HepG2 (cell line): ENCODE data around the gene TELO2. TPM values are rescaled to one million over a fixed set of nuclear protein-coding genes. Genes with fewer than 3 reads are reported as not detected.
A peak's percentile ranks its signal among the peaks of the same experiment; 100 is the strongest.

ENCODE experiments used
- ATAC-seq: fragments of 200-7000 bp; cut with Tn5 transposase; 3 replicates; pipeline ENCODE4 v1.9.1; 2020; ENCODE audit warnings: mild to moderate bottlenecking, moderate library complexity
- BruUV-seq: library from RNA; stranded (reverse); fragments of 400-500 nt; replicated peaks from 2 replicates; lab custom pipeline; 2021; lab: Mats Ljungman, UMichigan
- CTCF ChIA-PET: fragments of 300-600 bp; formaldehyde crosslinking; extraction: SDS; loops from one replicate; lab custom pipeline; 2021; ENCODE audit warnings: low total read pairs, inconsistent platforms, low intra/inter-chr PET ratio; lab: Yijun Ruan, JAX
- POLR2A ChIA-PET: fragments of 350-600 bp; sonication (Branson Sonifier 250); formaldehyde crosslinking; loops from one replicate; lab custom pipeline; 2020; ENCODE audit warnings: antibody characterized with exemption, inconsistent platforms; lab: Yijun Ruan, JAX
- DNase-seq: peaks from one replicate; pipeline ENCODE4 v3.0.0-alpha.2; 2015; ENCODE audit warnings: low spot score
- FAIRE-seq: peaks from 3 replicates; lab custom pipeline; 2011; peaks lifted over from hg19 to GRCh38; lab: Jason Lieb, UNC
- H2AFZ ChIP-seq: one replicate; pipeline ENCODE4 v1.6.1; 2011; ENCODE audit warnings: low read length, inconsistent platforms
- H3K27ac ChIP-seq: fragments of 300-600 bp; 3 replicates; pipeline ENCODE4 v1.8.0; 2011; ENCODE audit warnings: mixed run types, mild to moderate bottlenecking, mixed read lengths, low read length, inconsistent platforms; ENCODE audit not compliant: insufficient read depth; ENCODE audit errors: extremely low read length
- H3K27me3 ChIP-seq, 2 experiments: fragments of 200-600 bp in 1 of 2; 2 replicates in 1 of 2; 3 replicates in 1 of 2; pipeline versions ENCODE4 v1.6.0 to v1.8.0; 2011; ENCODE audit warnings: low read length in 2 of 2, mild to moderate bottlenecking in 2 of 2, moderate library complexity in 2 of 2, inconsistent platforms in 1 of 2; ENCODE audit not compliant: insufficient read depth in 2 of 2, control insufficient read depth in 1 of 2
- H3K36me3 ChIP-seq, 2 experiments: fragments of 200-600 bp in 1 of 2; replicated peaks in 1 of 2; 2 replicates in 1 of 2; 3 replicates in 1 of 2; pipeline versions ENCODE4 v1.5.1 to v1.8.0; 2011; ENCODE audit warnings: low read length in 2 of 2, inconsistent platforms in 1 of 2; ENCODE audit not compliant: insufficient read depth in 2 of 2, control insufficient read depth in 1 of 2
- H3K4me1 ChIP-seq: 2 replicates; pipeline ENCODE4 v1.5.1; 2012; ENCODE audit warnings: low read length, inconsistent platforms; ENCODE audit not compliant: insufficient read depth
- H3K4me2 ChIP-seq: 2 replicates; pipeline ENCODE4 v1.6.0; 2011; ENCODE audit warnings: low read depth, low read length, inconsistent platforms
- H3K4me3 ChIP-seq, 3 experiments: fragments of 200-600 bp in 1 of 3; sonication (generic), shearing (Covaris generic) in 1 of 3; replicated peaks in 1 of 3; 2 replicates each; pipeline ENCODE4 v1.5.1; 2011 to 2016; ENCODE audit warnings: low read length in 3 of 3, inconsistent platforms in 2 of 3, low read depth in 2 of 3, mild to moderate bottlenecking in 2 of 3, control low read depth in 1 of 3, mixed read lengths in 1 of 3; ENCODE audit not compliant: insufficient read depth in 1 of 3
- H3K79me2 ChIP-seq: one replicate; pipeline ENCODE4 v1.6.1; 2011; ENCODE audit warnings: low read length, inconsistent platforms; ENCODE audit not compliant: insufficient read depth
- H3K9ac ChIP-seq: 2 replicates; pipeline ENCODE4 v1.6.0; 2011; ENCODE audit warnings: mild to moderate bottlenecking, low read depth, low read length, inconsistent platforms; ENCODE audit not compliant: insufficient read depth
- H3K9me3 ChIP-seq: 2 replicates; pipeline ENCODE4 v1.5.1; 2012; ENCODE audit warnings: mild to moderate bottlenecking, low read length
- H4K20me1 ChIP-seq: 2 replicates; pipeline ENCODE4 v1.6.0; 2011; ENCODE audit warnings: inconsistent platforms, mild to moderate bottlenecking, low read length, moderate library complexity; ENCODE audit not compliant: insufficient read depth
- AGO1 ChIP-seq: fragments of 200-400 bp; formaldehyde crosslinking; IDR thresholded peaks from 2 replicates; pipeline ENCODE4 v1.6.1; 2017; ENCODE audit warnings: mild to moderate bottlenecking, low read depth, low read length, moderate library complexity; ENCODE audit not compliant: poor library complexity, severe bottlenecking
- AGO2 ChIP-seq: fragments of 200-400 bp; formaldehyde crosslinking; optimal IDR thresholded peaks from 2 replicates; pipeline ENCODE3; 2017; ENCODE audit warnings: mild to moderate bottlenecking, low read depth, low read length, moderate library complexity
- MTA3 ChIP-seq: sonication (generic); formaldehyde crosslinking; IDR thresholded peaks from 2 replicates; pipeline ENCODE4 v1.4.0; 2020; ENCODE audit warnings: missing genetic modification reagents
- NFYB ChIP-seq: sonication (generic); formaldehyde crosslinking; IDR thresholded peaks from 2 replicates; pipeline ENCODE4 v1.4.0; 2020; ENCODE audit warnings: missing genetic modification reagents
- RBFOX2 ChIP-seq: fragments of 200-400 bp; formaldehyde crosslinking; IDR thresholded peaks from 2 replicates; pipeline ENCODE4 v1.6.1; 2017; ENCODE audit warnings: low read depth, mild to moderate bottlenecking, low read length
- ZFYVE20 ChIP-seq: sonication (generic); formaldehyde crosslinking; IDR thresholded peaks from 2 replicates; pipeline ENCODE4 v1.8.0; 2023; ENCODE audit warnings: low read depth, mild to moderate bottlenecking, moderate library complexity, missing genetic modification reagents, borderline replicate concordance
- ZNF780A ChIP-seq: sonication (generic); formaldehyde crosslinking; IDR thresholded peaks from 2 replicates; pipeline ENCODE4 v1.8.0; 2022; ENCODE audit warnings: mild to moderate bottlenecking, missing genetic modification reagents, moderate library complexity
- WGBS: methylation state at CpG from one replicate; pipeline ENCODE4 v1.1.6; 2017; ENCODE audit warnings: low lambda C conversion rate; 5-methylcytosine and 5-hydroxymethylcytosine counted together
- in situ Hi-C: cut with HindIII; loops from 2 replicates; pipeline ENCODE4 v1.10.0; 2017; ENCODE audit warnings: low pct_unique_long_range_greater_than_20kb; ENCODE audit not compliant: extremely low pct_ligation_motif_present
- intact Hi-C: fragments of 100-400 bp; cut with micrococcal nuclease; formaldehyde crosslinking; loops from one replicate; pipeline ENCODE4 v1.10.0; 2022; ENCODE audit not compliant: unreplicated experiment
- polyA plus RNA-seq, 8 experiments: library from polyadenylated mRNA; depleted of rRNA in 3 of 8; stranded (reverse) in 7 of 8; unstranded in 1 of 8; fragments of >200 nt; fragmentation: Illumina TruSeq in 4 of 8; extraction: Trizol in 4 of 8; gene quantifications; 2 replicates each; pipeline versions ENCODE4 v1.2.1 to v1.2.3, GENCODE V29; 2011 to 2016; ENCODE audit warnings: low read depth in 4 of 8, missing spikeins in 1 of 8, mixed read lengths in 1 of 8; ENCODE audit not compliant: insufficient read depth in 1 of 8
- total RNA-seq, 5 experiments: library from RNA; depleted of rRNA; stranded (reverse); fragments of >200 nt; fragmentation: Illumina TruSeq; extraction: Trizol; gene quantifications; 2 replicates each; pipeline ENCODE4 v1.2.3, GENCODE V29; 2016; ENCODE audit warnings: low read depth in 1 of 5
- TF ChIP-seq, protein P1 (sequence below): sonication (generic); formaldehyde crosslinking; conservative IDR thresholded peaks from 2 replicates; pipeline ENCODE4 v1.5.0; 2020; ENCODE audit warnings: missing genetic modification reagents
- TF ChIP-seq, protein P2 (sequence below): IDR thresholded peaks from 2 replicates; pipeline ENCODE4 v1.6.1; 2016
- TF ChIP-seq, protein P3 (sequence below): IDR thresholded peaks from 2 replicates; pipeline ENCODE4 v1.6.1; 2016; ENCODE audit warnings: mild to moderate bottlenecking, missing biosample characterization, missing genetic modification reagents

TELO2 gene
- total and polyA plus RNA-seq, 2 of the 13 experiments (the other 11 are each of a cell fraction or from before 2014, with no cell fraction given): 10.1 to 17.9 TPM

DNA sequence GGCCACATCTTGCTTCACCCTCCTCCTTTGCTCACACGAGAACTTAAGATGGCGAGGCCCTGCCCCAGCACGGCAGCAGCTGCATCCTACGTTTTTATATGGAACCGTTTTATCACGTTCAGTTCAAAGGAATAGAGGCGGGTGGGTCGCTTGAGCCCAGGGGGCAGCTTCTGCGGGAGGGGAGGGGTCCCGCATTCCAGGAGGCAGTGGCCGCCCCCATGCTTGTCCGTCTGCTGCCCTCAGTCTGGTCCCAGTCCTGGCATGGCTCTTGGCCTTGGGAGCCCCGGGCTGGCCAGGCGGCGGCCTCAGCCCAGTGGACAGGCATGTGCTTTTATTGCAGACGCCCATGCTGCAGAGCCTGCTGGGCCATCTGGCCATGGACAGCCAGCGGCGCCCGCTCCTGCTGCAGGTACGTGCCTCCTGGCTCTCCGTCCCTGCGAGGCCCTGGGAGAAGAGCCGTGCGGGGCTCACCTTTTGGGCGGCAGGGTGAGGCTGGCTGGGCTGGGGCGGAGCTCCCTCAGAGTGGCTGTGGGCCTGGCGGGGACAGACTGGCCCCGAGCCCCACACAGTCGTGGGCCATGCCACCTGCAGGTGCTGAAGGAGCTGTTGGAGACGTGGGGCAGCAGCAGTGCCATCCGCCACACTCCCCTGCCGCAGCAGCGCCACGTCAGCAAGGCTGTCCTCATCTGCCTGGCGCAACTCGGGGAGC, 6.8 kb downstream of the TELO2 start:
- Histone ChIP-seq H3K4me3 (no peak overlapping the region), H3K9ac (no peak overlapping the region), H3K79me2 (no peaks in the 10 kb centered on the region), H3K4me2 (no peak overlapping the region), H3K4me1 (peaks cover 2% of the 10 kb centered on the region; the same call in 1 of the 2 replicates), H3K27me3 (no peaks in the 10 kb centered on the region), H3K36me3 (peaks cover 9 to 35% of the 10 kb centered on the region in 2 experiments; a peak in 2 of 5 replicates), H4K20me1 (no peaks in the 10 kb centered on the region), H3K9me3 (no peaks in the 10 kb centered on the region), H3K27ac (no peak overlapping the region), H2AFZ (no peak overlapping the region)
- BruUV-seq: no TSS peak
- CTCF ChIA-PET: no interaction called here
- TF ChIP-seq AGO2 (peak; percentile 70), NFYB (CRISPR knock-in tag) (no peak), ZNF780A (no peak), RBFOX2 (0 out of 2 replicates have a peak, but pooled peaks have one; percentile 43), ZFYVE20 (CRISPR knock-in tag) (no peak), AGO1 (no peak)
- ATAC-seq (no peak), FAIRE-seq (no peak), DNase-seq (no peak)
- WGBS: 98% methylated on average over 14 of the region's 36 CpGs
- intact Hi-C loops: no loop called here
- POLR2A ChIA-PET: no interaction called here
- in situ Hi-C loops: no loop called here

DNA sequence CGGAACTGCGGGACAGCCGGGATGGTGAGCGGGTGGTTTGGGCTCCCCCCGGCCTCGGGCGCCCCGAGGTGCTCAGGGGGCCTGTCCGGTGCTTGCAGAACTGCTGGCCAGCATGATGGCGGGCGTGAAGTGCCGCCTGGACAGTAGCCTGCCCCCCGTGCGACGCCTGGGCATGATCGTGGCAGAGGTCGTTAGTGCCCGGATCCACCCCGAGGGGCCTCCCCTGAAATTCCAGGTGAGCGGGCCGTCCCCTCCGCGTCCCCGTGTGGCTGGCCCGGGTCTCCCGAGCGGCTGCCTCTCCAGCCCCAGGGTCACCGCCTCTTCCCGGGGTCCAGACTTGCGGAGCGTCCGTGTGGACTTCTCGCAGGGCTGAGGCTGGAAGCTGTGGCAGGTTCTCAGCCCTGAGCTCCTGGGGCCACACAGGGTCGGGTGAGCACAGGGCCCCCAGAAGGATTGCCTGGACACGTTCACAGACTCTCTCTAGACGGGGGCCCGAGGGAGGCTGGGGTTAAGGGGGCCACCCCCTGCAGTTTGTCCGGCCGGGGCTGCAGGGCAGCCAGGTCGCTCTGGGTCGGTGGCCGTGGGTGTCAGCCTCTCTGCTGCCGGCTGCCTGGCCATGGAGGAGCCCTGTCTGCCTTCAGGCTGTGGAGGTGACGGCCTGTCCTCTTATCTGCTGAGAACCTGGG, 7.4 kb downstream of the TELO2 start:
- H4K20me1 ChIP-seq: no peaks in the 10 kb centered on the region
- no peak for FAIRE-seq
- intact Hi-C loops: no loop called here
- H3K9me3 ChIP-seq: no peaks in the 10 kb centered on the region
- 100% methylated on average over 10 of the region's 44 CpGs for WGBS
- H3K4me3 ChIP-seq: no peak overlapping the region
- BruUV-seq: no TSS peak
- peaks cover 8 to 34% of the 10 kb centered on the region in 2 experiments; a peak in 2 of 5 replicates for H3K36me3 ChIP-seq
- no peak for ATAC-seq
- no peak overlapping the region for H2AFZ ChIP-seq
- DNase-seq: no peak
- no peaks in the 10 kb centered on the region for H3K79me2 ChIP-seq
- in situ Hi-C loops: no loop called here
- POLR2A ChIA-PET: no interaction called here
- H3K4me2 ChIP-seq: no peak overlapping the region
- H3K4me1 ChIP-seq: no peaks in the 10 kb centered on the region
- no peak overlapping the region for H3K27ac ChIP-seq
- no peak overlapping the region for H3K9ac ChIP-seq
- H3K27me3 ChIP-seq: no peaks in the 10 kb centered on the region
- CTCF ChIA-PET: no interaction called here
- TF ChIP-seq AGO2 (peak; percentile 22), MTA3 (CRISPR knock-in tag) (no peak)
- TF ChIP-seq, protein P1, sequence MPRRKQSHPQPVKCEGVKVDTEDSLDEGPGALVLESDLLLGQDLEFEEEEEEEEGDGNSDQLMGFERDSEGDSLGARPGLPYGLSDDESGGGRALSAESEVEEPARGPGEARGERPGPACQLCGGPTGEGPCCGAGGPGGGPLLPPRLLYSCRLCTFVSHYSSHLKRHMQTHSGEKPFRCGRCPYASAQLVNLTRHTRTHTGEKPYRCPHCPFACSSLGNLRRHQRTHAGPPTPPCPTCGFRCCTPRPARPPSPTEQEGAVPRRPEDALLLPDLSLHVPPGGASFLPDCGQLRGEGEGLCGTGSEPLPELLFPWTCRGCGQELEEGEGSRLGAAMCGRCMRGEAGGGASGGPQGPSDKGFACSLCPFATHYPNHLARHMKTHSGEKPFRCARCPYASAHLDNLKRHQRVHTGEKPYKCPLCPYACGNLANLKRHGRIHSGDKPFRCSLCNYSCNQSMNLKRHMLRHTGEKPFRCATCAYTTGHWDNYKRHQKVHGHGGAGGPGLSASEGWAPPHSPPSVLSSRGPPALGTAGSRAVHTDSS (CRISPR knock-in tag): no peak
- TF ChIP-seq, protein P2, sequence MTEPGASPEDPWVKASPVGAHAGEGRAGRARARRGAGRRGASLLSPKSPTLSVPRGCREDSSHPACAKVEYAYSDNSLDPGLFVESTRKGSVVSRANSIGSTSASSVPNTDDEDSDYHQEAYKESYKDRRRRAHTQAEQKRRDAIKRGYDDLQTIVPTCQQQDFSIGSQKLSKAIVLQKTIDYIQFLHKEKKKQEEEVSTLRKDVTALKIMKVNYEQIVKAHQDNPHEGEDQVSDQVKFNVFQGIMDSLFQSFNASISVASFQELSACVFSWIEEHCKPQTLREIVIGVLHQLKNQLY (CRISPR knock-in tag): no peak
- TF ChIP-seq, protein P3, sequence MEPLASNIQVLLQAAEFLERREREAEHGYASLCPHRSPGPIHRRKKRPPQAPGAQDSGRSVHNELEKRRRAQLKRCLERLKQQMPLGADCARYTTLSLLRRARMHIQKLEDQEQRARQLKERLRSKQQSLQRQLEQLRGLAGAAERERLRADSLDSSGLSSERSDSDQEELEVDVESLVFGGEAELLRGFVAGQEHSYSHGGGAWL (CRISPR knock-in tag): no peak
